Stomach (tissue), 4 donors: Measurements from ENCODE around the gene ANO1.

Source experiments
- POLR2A ChIP-seq, 4 donors: fragments of 450-650 bp; IDR thresholded peaks; one replicate each; pipeline ENCODE4 v1.6.1; 2016; ENCODE audit warnings: antibody characterized with exemption in 4 of 4, control low read depth in 2 of 4, mild to moderate bottlenecking in 1 of 4, moderate library complexity in 1 of 4
- POLR2AphosphoS5 ChIP-seq, 3 donors: sonication (generic); formaldehyde crosslinking; IDR thresholded peaks; one replicate each; pipeline ENCODE4 v1.6.1; 2016; ENCODE audit warnings: antibody characterized with exemption in 3 of 3
- TF ChIP-seq, protein P1 (sequence below), 7 experiments: fragments of 450-650 bp in 4 of 7; fragments of 200-600 bp in 3 of 7; sonication (generic) in 3 of 7; IDR thresholded peaks; one replicate each; pipeline ENCODE4 v1.5.1; 2016 to 2019; ENCODE audit warnings: antibody characterized with exemption in 7 of 7, control low read depth in 2 of 7, mild to moderate bottlenecking in 1 of 7

DNA sequence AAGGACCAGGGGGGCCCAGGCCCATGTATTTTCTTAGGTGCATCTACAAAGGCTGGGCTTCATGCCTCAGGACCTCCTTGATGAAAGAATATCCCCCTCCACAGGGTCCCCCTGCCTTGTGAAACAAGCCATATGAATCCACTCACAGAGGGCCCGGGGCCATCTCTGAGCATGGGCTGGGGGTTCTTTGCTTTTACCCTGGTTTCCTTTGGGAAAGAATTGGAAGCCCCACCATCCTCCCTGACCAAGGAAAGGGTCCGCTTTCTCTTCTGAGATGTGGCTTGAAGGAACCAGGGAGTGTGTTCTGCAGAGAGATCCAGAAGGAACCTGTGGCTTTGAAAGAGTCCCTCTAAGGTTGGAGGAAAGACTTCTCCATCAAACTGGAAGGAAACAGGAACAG, 9.2 kb upstream of the ANO1 start:
- TF ChIP-seq, protein P1, sequence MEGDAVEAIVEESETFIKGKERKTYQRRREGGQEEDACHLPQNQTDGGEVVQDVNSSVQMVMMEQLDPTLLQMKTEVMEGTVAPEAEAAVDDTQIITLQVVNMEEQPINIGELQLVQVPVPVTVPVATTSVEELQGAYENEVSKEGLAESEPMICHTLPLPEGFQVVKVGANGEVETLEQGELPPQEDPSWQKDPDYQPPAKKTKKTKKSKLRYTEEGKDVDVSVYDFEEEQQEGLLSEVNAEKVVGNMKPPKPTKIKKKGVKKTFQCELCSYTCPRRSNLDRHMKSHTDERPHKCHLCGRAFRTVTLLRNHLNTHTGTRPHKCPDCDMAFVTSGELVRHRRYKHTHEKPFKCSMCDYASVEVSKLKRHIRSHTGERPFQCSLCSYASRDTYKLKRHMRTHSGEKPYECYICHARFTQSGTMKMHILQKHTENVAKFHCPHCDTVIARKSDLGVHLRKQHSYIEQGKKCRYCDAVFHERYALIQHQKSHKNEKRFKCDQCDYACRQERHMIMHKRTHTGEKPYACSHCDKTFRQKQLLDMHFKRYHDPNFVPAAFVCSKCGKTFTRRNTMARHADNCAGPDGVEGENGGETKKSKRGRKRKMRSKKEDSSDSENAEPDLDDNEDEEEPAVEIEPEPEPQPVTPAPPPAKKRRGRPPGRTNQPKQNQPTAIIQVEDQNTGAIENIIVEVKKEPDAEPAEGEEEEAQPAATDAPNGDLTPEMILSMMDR (IDR thresholded peaks at IDR 0.05): no peak
- TF ChIP-seq POLR2A (IDR thresholded peaks at IDR 0.05) (no peak), POLR2AphosphoS5 (IDR thresholded peaks at IDR 0.05) (no peak)
